ENCODE results near the gene CENPA.

CENPA gene

DNA sequence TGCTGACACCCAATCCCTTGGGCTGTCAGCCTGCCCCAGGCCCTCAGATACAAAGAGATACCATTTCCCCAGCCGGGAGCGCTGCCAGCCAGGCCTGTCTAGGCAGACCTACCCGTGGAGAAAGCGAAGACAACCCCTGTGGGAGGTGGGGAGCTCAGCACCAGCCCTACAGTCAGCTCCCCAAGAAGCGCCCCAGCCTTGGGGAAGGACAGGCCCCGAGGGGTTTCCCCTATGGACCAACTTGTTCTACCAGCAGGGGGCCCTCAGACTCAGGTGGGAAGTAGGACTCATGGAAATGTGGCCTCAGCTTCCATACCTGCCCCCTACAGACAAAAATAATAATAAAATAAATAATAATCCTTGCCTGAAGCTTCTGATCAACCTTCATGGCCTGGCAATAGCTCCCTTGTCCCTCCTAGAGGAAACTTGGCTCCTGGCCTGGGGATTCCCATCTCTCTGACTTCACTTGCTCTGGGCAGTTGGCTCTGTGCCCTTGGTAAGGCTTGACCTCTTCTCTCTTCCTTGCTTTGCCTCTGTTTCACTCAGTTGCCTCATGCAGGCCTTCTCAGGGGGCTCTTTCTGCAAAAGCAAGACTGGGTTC lies 14.8 kb upstream of the CENPA start:
- Histone ChIP-seq H3F3A (ENCODE audit: insufficient read depth) (no peaks in the 10 kb centered on the region), H3K9me3 (ENCODE audit: insufficient read depth, low read length) (no peaks in the 10 kb centered on the region), H3K27ac (ENCODE audit: low read depth, low read length) (no peak overlapping the region), H3K27me3 (ENCODE audit: low read length) (no peaks in the 10 kb centered on the region), H2AFZ (ENCODE audit: low read depth, low read length, severe bottlenecking) (no peak overlapping the region), H3K36me3 (ENCODE audit: low read length) (no peaks in the 10 kb centered on the region), H4K20me1 (ENCODE audit: low read depth, low read length) (no peaks in the 10 kb centered on the region), H3K79me2 (ENCODE audit: insufficient read depth, low read length) (peaks cover 19% of the 10 kb centered on the region), H3K4me3 (ENCODE audit: insufficient read depth, low read length, poor library complexity, severe bottlenecking) (no peak overlapping the region), H3K9ac (ENCODE audit: low read length) (no peak overlapping the region), H3K9me2 (replicated peaks; ENCODE audit: insufficient read depth, low read length) (no peaks in the 10 kb centered on the region), H3K4me2 (ENCODE audit: low read depth, low read length, poor library complexity, severe bottlenecking) (no peak overlapping the region)
- TF ChIP-seq EZH2phosphoT487 (conservative IDR thresholded peaks at IDR 0.05; ENCODE audit: low read length): no peak
- TF ChIP-seq, protein P1, sequence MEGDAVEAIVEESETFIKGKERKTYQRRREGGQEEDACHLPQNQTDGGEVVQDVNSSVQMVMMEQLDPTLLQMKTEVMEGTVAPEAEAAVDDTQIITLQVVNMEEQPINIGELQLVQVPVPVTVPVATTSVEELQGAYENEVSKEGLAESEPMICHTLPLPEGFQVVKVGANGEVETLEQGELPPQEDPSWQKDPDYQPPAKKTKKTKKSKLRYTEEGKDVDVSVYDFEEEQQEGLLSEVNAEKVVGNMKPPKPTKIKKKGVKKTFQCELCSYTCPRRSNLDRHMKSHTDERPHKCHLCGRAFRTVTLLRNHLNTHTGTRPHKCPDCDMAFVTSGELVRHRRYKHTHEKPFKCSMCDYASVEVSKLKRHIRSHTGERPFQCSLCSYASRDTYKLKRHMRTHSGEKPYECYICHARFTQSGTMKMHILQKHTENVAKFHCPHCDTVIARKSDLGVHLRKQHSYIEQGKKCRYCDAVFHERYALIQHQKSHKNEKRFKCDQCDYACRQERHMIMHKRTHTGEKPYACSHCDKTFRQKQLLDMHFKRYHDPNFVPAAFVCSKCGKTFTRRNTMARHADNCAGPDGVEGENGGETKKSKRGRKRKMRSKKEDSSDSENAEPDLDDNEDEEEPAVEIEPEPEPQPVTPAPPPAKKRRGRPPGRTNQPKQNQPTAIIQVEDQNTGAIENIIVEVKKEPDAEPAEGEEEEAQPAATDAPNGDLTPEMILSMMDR (IDR thresholded peaks at IDR 0.05; ENCODE audit: insufficient read depth, low read length, poor library complexity, severe bottlenecking): peak; percentile 15

DNA sequence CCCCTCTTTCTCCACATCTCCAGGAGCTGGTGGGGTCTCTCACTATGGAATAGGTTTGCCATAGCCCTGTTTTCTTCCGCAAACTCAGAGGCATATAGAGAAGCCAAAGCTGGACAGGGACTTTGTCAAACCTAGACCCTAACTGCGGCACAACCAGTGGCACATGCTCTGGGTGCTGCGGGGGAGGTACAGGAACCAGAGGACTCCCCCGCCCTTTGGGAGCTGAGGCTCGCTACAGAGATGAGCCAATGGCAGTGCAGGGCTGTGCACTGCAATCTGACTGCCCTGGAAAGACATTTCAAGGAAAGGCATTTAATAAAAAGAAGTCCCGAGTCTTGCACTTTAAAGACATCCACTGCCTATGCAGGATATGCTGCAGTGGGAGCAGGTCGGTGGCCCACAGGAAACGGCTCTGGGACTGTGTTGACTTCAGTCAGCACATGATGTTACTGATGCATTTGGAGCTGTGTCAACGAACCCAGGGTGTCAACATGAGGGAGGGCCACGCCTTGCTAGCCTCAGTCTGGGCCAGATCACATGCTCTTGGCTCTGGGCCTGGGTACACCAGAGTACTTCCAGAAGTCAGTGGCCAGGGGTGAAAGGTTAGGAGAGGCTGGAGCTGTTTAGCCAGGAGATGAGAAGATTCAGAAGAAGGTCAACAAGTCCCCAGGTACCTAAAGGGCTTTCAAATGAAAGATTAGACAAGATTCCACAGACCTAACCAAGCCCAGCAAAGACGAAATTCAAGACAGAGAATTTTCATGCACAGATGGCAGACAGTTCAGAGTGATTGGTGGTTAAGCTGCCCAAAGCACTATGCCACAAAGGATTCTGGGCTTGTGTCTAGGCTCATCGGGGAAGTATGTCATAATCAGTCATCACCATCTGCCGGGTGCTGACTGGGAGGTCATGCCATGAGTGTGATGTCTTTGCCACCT lies 13.5 kb upstream of the CENPA start:
- H3K36me3 ChIP-seq (ENCODE audit: low read length): no peaks in the 10 kb centered on the region
- no peaks in the 10 kb centered on the region for H3K9me3 ChIP-seq (ENCODE audit: insufficient read depth, low read length)
- TF ChIP-seq EZH2phosphoT487 (conservative IDR thresholded peaks at IDR 0.05; ENCODE audit: low read length): no peak
- TF ChIP-seq, protein P1 (IDR thresholded peaks at IDR 0.05; ENCODE audit: insufficient read depth, low read length, poor library complexity, severe bottlenecking): no peak
- H3K4me3 ChIP-seq (ENCODE audit: insufficient read depth, low read length, poor library complexity, severe bottlenecking): no peak overlapping the region
- no peaks in the 10 kb centered on the region for H3F3A ChIP-seq (ENCODE audit: insufficient read depth)
- no peaks in the 10 kb centered on the region for H3K27me3 ChIP-seq (ENCODE audit: low read length)
- H3K9ac ChIP-seq (ENCODE audit: low read length): no peak overlapping the region
- H2AFZ ChIP-seq (ENCODE audit: low read depth, low read length, severe bottlenecking): no peak overlapping the region
- H3K4me2 ChIP-seq (ENCODE audit: low read depth, low read length, poor library complexity, severe bottlenecking): no peak overlapping the region
- no peak overlapping the region for H3K27ac ChIP-seq (ENCODE audit: low read depth, low read length)
- H4K20me1 ChIP-seq (ENCODE audit: low read depth, low read length): no peaks in the 10 kb centered on the region
- H3K9me2 ChIP-seq (replicated peaks; ENCODE audit: insufficient read depth, low read length): no peaks in the 10 kb centered on the region
- H3K79me2 ChIP-seq (ENCODE audit: insufficient read depth, low read length): peaks cover 19% of the 10 kb centered on the region

DNA sequence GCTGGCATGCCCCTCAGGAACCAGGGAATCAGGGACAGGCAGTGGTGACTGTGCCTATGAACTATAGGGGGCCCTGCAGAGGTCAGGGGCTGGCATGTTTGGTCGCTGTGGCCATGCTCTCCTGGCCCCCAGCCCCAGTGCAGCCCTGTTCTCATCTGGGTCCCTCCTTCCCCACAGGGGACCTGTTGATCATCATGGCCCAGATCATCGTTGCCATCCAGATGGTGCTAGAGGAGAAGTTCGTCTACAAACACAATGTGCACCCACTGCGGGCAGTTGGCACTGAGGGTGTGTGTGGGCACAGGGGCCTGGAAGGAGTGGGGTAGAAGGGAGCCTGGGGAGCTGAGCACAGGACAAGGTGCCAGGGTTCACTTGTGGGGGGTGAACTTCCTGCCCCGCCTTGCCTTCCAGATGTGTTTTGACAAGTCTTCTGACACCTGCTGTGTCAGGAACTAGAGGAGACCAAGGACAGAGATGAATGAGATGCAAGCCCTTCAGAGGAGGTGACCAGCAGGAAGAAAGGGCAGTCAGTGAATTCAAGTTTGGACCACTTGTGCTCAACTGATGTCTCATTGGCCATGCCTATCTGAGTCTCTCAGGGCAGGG lies 9.6 kb upstream of the CENPA start:
- Histone ChIP-seq H3K27me3 (ENCODE audit: low read length) (no peaks in the 10 kb centered on the region), H2AFZ (ENCODE audit: low read depth, low read length, severe bottlenecking) (no peak overlapping the region), H3F3A (ENCODE audit: insufficient read depth) (no peaks in the 10 kb centered on the region), H3K4me2 (ENCODE audit: low read depth, low read length, poor library complexity, severe bottlenecking) (no peak overlapping the region), H3K79me2 (ENCODE audit: insufficient read depth, low read length) (peaks cover 5% of the 10 kb centered on the region), H3K9me2 (replicated peaks; ENCODE audit: insufficient read depth, low read length) (no peaks in the 10 kb centered on the region), H3K9ac (ENCODE audit: low read length) (no peak overlapping the region), H3K4me3 (ENCODE audit: insufficient read depth, low read length, poor library complexity, severe bottlenecking) (no peak overlapping the region), H3K36me3 (ENCODE audit: low read length) (0 out of 2 replicates have a peak, but pooled peaks cover 3% of the 10 kb centered on the region), H4K20me1 (ENCODE audit: low read depth, low read length) (no peaks in the 10 kb centered on the region), H3K9me3 (ENCODE audit: insufficient read depth, low read length) (no peaks in the 10 kb centered on the region), H3K27ac (ENCODE audit: low read depth, low read length) (no peak overlapping the region)
- TF ChIP-seq, protein P1 (IDR thresholded peaks at IDR 0.05; ENCODE audit: insufficient read depth, low read length, poor library complexity, severe bottlenecking): no peak
- TF ChIP-seq EZH2phosphoT487 (conservative IDR thresholded peaks at IDR 0.05; ENCODE audit: low read length): no peak

Data from SU-DHL-6 (cell line).